ENCODE results near the gene HMCN1.

- TF ChIP-seq CTCF (conservative IDR thresholded peaks at IDR 0.05; ENCODE audit: low read depth in 2 of 2): no peak
- no peak for TF ChIP-seq NANOG (IDR thresholded peaks at IDR 0.05; ENCODE audit: borderline replicate concordance)
- TF ChIP-seq JUNB (IDR thresholded peaks at IDR 0.05; ENCODE audit: unreplicated experiment): no peak
- TF ChIP-seq POLR2AphosphoS5 (IDR thresholded peaks at IDR 0.05; ENCODE audit: low read depth): no peak
- no peak for TF ChIP-seq CREB1 (CRISPR knock-in tag; IDR thresholded peaks at IDR 0.05; ENCODE audit: low read depth)
- no peak for TF ChIP-seq REST (IDR thresholded peaks at IDR 0.05; ENCODE audit: unreplicated experiment)
- no peak for TF ChIP-seq EZH2 (IDR thresholded peaks at IDR 0.05; ENCODE audit: low read depth, unreplicated experiment)
- TF ChIP-seq EZH2phosphoT487 (IDR thresholded peaks at IDR 0.05; ENCODE audit: unreplicated experiment): no peak
These were observed 501.5 kb downstream of the HMCN1 start for GRCh38 chr1:186235696-186236095.
